ENCODE measurements around the gene TRIO.

The TRIO gene

DNA sequence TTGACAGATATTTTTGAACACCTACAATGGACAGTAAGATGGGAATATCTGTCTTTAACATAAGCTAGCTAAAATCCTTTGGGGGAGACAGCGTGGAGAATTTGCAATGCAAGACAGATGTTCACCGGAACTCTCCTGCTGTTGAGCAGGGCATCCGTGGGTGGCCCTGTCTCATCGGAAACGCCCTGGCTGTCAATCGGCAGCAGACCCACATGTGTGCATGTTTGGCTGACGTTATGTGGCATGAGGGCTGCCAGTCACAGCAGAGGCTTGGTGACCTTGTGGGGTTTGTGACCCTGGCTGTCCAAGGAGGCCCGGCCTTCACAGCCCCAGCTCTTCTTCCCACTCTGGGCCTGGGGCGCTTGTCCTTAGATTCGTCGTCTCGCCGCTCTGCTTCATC, 308.7 kb downstream of the TRIO start:
- H3K9me3 ChIP-seq (ENCODE audit: control insufficient read depth, insufficient read depth, low read depth, low read length) = no peaks in the 10 kb centered on the region
- ChIA-PET POLR2A (no interaction called here), CTCF (interaction anchor here (0.7 kb wide), 2 partner anchors 11 to 23 kb away, joined by 3 read pairs; no protein-coding TSS in a partner anchor)
- TF ChIP-seq YY1 (tag by site-specific recombination; IDR thresholded peaks at IDR 0.05) = no peak
- TF ChIP-seq KLF16 (tag by site-specific recombination; IDR thresholded peaks at IDR 0.05) = no peak
- TF ChIP-seq, protein P1, sequence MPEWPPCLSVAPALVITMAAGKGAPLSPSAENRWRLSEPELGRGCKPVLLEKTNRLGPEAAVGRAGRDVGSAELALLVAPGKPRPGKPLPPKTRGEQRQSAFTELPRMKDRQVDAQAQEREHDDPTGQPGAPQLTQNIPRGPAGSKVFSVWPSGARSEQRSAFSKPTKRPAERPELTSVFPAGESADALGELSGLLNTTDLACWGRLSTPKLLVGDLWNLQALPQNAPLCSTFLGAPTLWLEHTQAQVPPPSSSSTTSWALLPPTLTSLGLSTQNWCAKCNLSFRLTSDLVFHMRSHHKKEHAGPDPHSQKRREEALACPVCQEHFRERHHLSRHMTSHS (tag by site-specific recombination; IDR thresholded peaks at IDR 0.05) = no peak
- TF ChIP-seq ZNF10 (tag by site-specific recombination; IDR thresholded peaks at IDR 0.05) = no peak
- no peak for TF ChIP-seq ZNF664 (tag by site-specific recombination; IDR thresholded peaks at IDR 0.05)
- TF ChIP-seq ZNF140 (tag by site-specific recombination; IDR thresholded peaks at IDR 0.05) = no peak
- no peak for TF ChIP-seq OVOL3 (tag by site-specific recombination; IDR thresholded peaks at IDR 0.05)
- TF ChIP-seq, protein P2, sequence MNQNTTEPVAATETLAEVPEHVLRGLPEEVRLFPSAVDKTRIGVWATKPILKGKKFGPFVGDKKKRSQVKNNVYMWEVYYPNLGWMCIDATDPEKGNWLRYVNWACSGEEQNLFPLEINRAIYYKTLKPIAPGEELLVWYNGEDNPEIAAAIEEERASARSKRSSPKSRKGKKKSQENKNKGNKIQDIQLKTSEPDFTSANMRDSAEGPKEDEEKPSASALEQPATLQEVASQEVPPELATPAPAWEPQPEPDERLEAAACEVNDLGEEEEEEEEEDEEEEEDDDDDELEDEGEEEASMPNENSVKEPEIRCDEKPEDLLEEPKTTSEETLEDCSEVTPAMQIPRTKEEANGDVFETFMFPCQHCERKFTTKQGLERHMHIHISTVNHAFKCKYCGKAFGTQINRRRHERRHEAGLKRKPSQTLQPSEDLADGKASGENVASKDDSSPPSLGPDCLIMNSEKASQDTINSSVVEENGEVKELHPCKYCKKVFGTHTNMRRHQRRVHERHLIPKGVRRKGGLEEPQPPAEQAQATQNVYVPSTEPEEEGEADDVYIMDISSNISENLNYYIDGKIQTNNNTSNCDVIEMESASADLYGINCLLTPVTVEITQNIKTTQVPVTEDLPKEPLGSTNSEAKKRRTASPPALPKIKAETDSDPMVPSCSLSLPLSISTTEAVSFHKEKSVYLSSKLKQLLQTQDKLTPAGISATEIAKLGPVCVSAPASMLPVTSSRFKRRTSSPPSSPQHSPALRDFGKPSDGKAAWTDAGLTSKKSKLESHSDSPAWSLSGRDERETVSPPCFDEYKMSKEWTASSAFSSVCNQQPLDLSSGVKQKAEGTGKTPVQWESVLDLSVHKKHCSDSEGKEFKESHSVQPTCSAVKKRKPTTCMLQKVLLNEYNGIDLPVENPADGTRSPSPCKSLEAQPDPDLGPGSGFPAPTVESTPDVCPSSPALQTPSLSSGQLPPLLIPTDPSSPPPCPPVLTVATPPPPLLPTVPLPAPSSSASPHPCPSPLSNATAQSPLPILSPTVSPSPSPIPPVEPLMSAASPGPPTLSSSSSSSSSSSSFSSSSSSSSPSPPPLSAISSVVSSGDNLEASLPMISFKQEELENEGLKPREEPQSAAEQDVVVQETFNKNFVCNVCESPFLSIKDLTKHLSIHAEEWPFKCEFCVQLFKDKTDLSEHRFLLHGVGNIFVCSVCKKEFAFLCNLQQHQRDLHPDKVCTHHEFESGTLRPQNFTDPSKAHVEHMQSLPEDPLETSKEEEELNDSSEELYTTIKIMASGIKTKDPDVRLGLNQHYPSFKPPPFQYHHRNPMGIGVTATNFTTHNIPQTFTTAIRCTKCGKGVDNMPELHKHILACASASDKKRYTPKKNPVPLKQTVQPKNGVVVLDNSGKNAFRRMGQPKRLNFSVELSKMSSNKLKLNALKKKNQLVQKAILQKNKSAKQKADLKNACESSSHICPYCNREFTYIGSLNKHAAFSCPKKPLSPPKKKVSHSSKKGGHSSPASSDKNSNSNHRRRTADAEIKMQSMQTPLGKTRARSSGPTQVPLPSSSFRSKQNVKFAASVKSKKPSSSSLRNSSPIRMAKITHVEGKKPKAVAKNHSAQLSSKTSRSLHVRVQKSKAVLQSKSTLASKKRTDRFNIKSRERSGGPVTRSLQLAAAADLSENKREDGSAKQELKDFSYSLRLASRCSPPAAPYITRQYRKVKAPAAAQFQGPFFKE (tag by site-specific recombination; IDR thresholded peaks at IDR 0.05; ENCODE audit: borderline replicate concordance) = no peak
- TF ChIP-seq ZNF169 (tag by site-specific recombination; IDR thresholded peaks at IDR 0.05) = no peak
- TF ChIP-seq ZNF157 (tag by site-specific recombination; IDR thresholded peaks at IDR 0.05) = no peak
- no peak for TF ChIP-seq YY2 (tag by site-specific recombination; IDR thresholded peaks at IDR 0.05)
- TF ChIP-seq ZNF585B (tag by site-specific recombination; IDR thresholded peaks at IDR 0.05) = no peak
- TF ChIP-seq ZNF677 (tag by site-specific recombination; IDR thresholded peaks at IDR 0.05) = no peak
- peaks cover 0 to 19% of the 10 kb centered on the region in 2 experiments; a peak in 1 of 3 replicates for H3K36me3 ChIP-seq (ENCODE audit: control insufficient read depth in 2 of 2, insufficient read depth in 1 of 2, low read length in 2 of 2)
- peaks cover 32% of the 10 kb centered on the region for H3K4me1 ChIP-seq (ENCODE audit: control insufficient read depth, insufficient read depth, low read length)
- no peak overlapping the region for H3K4me3 ChIP-seq (ENCODE audit: low read depth, low read length)
- H3K27ac ChIP-seq (ENCODE audit: extremely low read depth, low read depth, low read length) = no peak overlapping the region

DNA sequence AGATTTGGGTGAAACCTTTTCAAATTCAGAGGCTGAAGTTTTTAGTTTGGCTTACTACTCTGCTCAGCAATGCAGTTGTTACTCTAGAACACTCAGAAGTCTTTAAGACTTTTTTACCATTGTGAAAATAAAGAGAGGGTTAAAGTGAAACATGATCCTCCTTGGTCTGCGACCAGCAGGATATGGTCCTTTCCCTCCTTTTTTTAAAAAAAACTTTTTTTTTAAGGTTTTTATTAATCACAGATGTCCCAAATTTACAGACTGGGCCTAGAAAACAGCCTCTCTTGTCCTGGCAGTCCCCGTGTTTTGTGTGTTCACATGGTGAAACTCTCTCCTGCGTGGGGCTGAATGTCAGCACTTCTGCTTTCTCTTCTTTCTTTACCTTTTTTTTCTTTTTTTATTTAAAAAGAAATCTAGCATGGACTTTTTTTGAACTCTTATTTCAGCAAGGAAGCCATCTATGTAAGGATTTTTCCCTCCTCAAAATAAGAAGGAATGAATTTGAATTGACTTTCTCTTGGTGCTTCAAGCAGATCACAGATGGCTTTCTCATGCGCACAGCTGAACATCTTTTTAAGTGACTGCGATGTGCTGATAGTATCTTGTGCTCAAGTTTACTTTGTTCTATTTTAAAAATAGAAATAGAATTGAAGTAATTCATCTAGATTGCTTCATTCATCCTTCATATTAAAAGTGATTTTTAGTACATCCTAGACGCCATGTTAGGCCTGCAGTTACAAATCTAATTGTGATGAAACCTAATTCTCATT, 309.7 kb downstream of the TRIO start:
- Histone ChIP-seq H3K9me3 (ENCODE audit: control insufficient read depth, insufficient read depth, low read depth, low read length) (no peaks in the 10 kb centered on the region), H3K4me1 (ENCODE audit: control insufficient read depth, insufficient read depth, low read length) (peaks cover 24% of the 10 kb centered on the region), H3K27ac (ENCODE audit: extremely low read depth, low read depth, low read length) (no peak overlapping the region), H3K36me3 (ENCODE audit: control insufficient read depth in 2 of 2, insufficient read depth in 1 of 2, low read length in 2 of 2) (peaks cover 0 to 19% of the 10 kb centered on the region in 2 experiments; a peak in 1 of 3 replicates), H3K4me3 (ENCODE audit: low read depth, low read length) (no peak overlapping the region)
- CTCF ChIA-PET = no interaction called here
- POLR2A ChIA-PET = no interaction called here
- TF ChIP-seq ZNF596 (tag by site-specific recombination; IDR thresholded peaks at IDR 0.05) (no peak), KLF10 (tag by site-specific recombination; IDR thresholded peaks at IDR 0.05) (0 out of 2 replicates have a peak, but pooled peaks have one; percentile 16), FEZF1 (tag by site-specific recombination; IDR thresholded peaks at IDR 0.05) (no peak), ZNF670 (tag by site-specific recombination; IDR thresholded peaks at IDR 0.05; ENCODE audit: low read depth) (no peak), ZNF837 (tag by site-specific recombination; IDR thresholded peaks at IDR 0.05) (no peak), ZNF600 (tag by site-specific recombination; IDR thresholded peaks at IDR 0.05) (no peak), ZNF473 (tag by site-specific recombination; IDR thresholded peaks at IDR 0.05) (no peak), ZNF324 (tag by site-specific recombination; IDR thresholded peaks at IDR 0.05) (no peak), KLF1 (tag by site-specific recombination; IDR thresholded peaks at IDR 0.05) (no peak), ZNF175 (tag by site-specific recombination; IDR thresholded peaks at IDR 0.05) (no peak), ZNF433 (tag by site-specific recombination; IDR thresholded peaks at IDR 0.05; ENCODE audit: low read depth) (no peak)
- TF ChIP-seq, protein P3, sequence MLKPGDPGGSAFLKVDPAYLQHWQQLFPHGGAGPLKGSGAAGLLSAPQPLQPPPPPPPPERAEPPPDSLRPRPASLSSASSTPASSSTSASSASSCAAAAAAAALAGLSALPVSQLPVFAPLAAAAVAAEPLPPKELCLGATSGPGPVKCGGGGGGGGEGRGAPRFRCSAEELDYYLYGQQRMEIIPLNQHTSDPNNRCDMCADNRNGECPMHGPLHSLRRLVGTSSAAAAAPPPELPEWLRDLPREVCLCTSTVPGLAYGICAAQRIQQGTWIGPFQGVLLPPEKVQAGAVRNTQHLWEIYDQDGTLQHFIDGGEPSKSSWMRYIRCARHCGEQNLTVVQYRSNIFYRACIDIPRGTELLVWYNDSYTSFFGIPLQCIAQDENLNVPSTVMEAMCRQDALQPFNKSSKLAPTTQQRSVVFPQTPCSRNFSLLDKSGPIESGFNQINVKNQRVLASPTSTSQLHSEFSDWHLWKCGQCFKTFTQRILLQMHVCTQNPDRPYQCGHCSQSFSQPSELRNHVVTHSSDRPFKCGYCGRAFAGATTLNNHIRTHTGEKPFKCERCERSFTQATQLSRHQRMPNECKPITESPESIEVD (tag by site-specific recombination; IDR thresholded peaks at IDR 0.05) = peak; percentile 84
- TF ChIP-seq, protein P4, sequence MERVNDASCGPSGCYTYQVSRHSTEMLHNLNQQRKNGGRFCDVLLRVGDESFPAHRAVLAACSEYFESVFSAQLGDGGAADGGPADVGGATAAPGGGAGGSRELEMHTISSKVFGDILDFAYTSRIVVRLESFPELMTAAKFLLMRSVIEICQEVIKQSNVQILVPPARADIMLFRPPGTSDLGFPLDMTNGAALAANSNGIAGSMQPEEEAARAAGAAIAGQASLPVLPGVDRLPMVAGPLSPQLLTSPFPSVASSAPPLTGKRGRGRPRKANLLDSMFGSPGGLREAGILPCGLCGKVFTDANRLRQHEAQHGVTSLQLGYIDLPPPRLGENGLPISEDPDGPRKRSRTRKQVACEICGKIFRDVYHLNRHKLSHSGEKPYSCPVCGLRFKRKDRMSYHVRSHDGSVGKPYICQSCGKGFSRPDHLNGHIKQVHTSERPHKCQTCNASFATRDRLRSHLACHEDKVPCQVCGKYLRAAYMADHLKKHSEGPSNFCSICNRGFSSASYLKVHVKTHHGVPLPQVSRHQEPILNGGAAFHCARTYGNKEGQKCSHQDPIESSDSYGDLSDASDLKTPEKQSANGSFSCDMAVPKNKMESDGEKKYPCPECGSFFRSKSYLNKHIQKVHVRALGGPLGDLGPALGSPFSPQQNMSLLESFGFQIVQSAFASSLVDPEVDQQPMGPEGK (tag by site-specific recombination; IDR thresholded peaks at IDR 0.05) = no peak
